HEK293 (cell line): ENCODE measurements around the gene RUNX1.
A peak's percentile ranks its signal among the peaks of the same experiment; 100 is the strongest.

ENCODE experiments used
- CTCF ChIA-PET: fragments of 350-600 bp; formaldehyde crosslinking; extraction: SDS; loops from one replicate; lab custom pipeline; 2021; ENCODE audit warnings: antibody characterized with exemption; lab: Yijun Ruan, JAX
- POLR2A ChIA-PET: fragments of 300-600 bp; formaldehyde crosslinking; extraction: SDS; loops from one replicate; lab custom pipeline; 2020; ENCODE audit warnings: antibody characterized with exemption, inconsistent platforms; lab: Yijun Ruan, JAX
- H3K27ac ChIP-seq: fragments of 200-500 bp; sonication (Bioruptor generic); 2 replicates; pipeline ENCODE4 v1.5.1; 2014; ENCODE audit warnings: low read depth, low read length, control low read depth, inconsistent platforms; ENCODE audit errors: extremely low read depth
- H3K36me3 ChIP-seq, 2 experiments: fragments of 200-500 bp in 1 of 2; sonication (Bioruptor generic) in 1 of 2; 1 replicate in 1 of 2; 2 replicates in 1 of 2; pipeline ENCODE4 v1.5.1; 2014 to 2017; ENCODE audit warnings: inconsistent platforms in 2 of 2, low read length in 2 of 2; ENCODE audit not compliant: control insufficient read depth in 2 of 2, insufficient read depth in 1 of 2
- H3K4me1 ChIP-seq: fragments of 200-500 bp; sonication (Bioruptor generic); 2 replicates; pipeline ENCODE4 v1.5.1; 2014; ENCODE audit warnings: mild to moderate bottlenecking, low read length, inconsistent platforms; ENCODE audit not compliant: control insufficient read depth, insufficient read depth
- H3K4me3 ChIP-seq: 2 replicates; pipeline ENCODE4 v1.5.1; 2011; ENCODE audit warnings: low read depth, mild to moderate bottlenecking, control low read depth, low read length, moderate library complexity
- H3K9me3 ChIP-seq: fragments of 200-500 bp; sonication (Bioruptor generic); 2 replicates; pipeline ENCODE4 v1.5.1; 2014; ENCODE audit warnings: low read depth, low read length, inconsistent platforms; ENCODE audit not compliant: control insufficient read depth, insufficient read depth
- GFI1B ChIP-seq: fragments of 450-650 bp; formaldehyde crosslinking; IDR thresholded peaks from 2 replicates; pipeline ENCODE4 v1.5.1; 2016; ENCODE audit warnings: missing biosample characterization, missing genetic modification characterization
- GLI4 ChIP-seq: fragments of 450-650 bp; formaldehyde crosslinking; IDR thresholded peaks from 2 replicates; pipeline ENCODE4 v1.5.1; 2016; ENCODE audit warnings: missing biosample characterization, missing genetic modification characterization
- KLF7 ChIP-seq: fragments of 450-650 bp; formaldehyde crosslinking; IDR thresholded peaks from 2 replicates; pipeline ENCODE4 v1.5.1; 2016; ENCODE audit warnings: missing biosample characterization, missing genetic modification characterization, borderline replicate concordance
- KLF9 ChIP-seq: fragments of 450-650 bp; formaldehyde crosslinking; IDR thresholded peaks from 2 replicates; pipeline ENCODE4 v1.5.1; 2016; ENCODE audit warnings: missing biosample characterization, missing genetic modification characterization, low read depth
- OSR2 ChIP-seq: fragments of 450-650 bp; formaldehyde crosslinking; IDR thresholded peaks from 2 replicates; pipeline ENCODE4 v1.5.1; 2016; ENCODE audit warnings: missing biosample characterization, missing genetic modification characterization
- OVOL3 ChIP-seq: fragments of 450-650 bp; formaldehyde crosslinking; IDR thresholded peaks from 2 replicates; pipeline ENCODE4 v1.5.1; 2016; ENCODE audit warnings: missing biosample characterization, missing genetic modification characterization
- PRDM6 ChIP-seq: fragments of 450-650 bp; formaldehyde crosslinking; IDR thresholded peaks from 2 replicates; pipeline ENCODE4 v1.5.1; 2017; ENCODE audit warnings: missing biosample characterization, missing genetic modification characterization
- RBAK ChIP-seq: fragments of 450-650 bp; formaldehyde crosslinking; IDR thresholded peaks from 2 replicates; pipeline ENCODE4 v1.5.1; 2016; ENCODE audit warnings: missing biosample characterization, missing genetic modification characterization
- ZBTB6 ChIP-seq: fragments of 450-650 bp; formaldehyde crosslinking; IDR thresholded peaks from 2 replicates; pipeline ENCODE4 v1.5.1; 2017; ENCODE audit warnings: missing biosample characterization, missing genetic modification characterization
- ZNF302 ChIP-seq: fragments of 450-650 bp; formaldehyde crosslinking; IDR thresholded peaks from 2 replicates; pipeline ENCODE4 v1.5.1; 2016; ENCODE audit warnings: missing biosample characterization, missing genetic modification characterization, low read depth
- ZNF37A ChIP-seq: fragments of 450-650 bp; IDR thresholded peaks from 2 replicates; pipeline ENCODE4 v1.5.1; 2018; ENCODE audit warnings: missing biosample characterization, missing genetic modification characterization
- ZNF433 ChIP-seq: fragments of 450-650 bp; formaldehyde crosslinking; IDR thresholded peaks from 2 replicates; pipeline ENCODE4 v1.5.1; 2016; ENCODE audit warnings: missing biosample characterization, missing genetic modification characterization, low read depth
- ZNF48 ChIP-seq: fragments of 450-650 bp; formaldehyde crosslinking; IDR thresholded peaks from 2 replicates; pipeline ENCODE4 v1.5.1; 2016; ENCODE audit warnings: missing biosample characterization, missing genetic modification characterization
- ZNF488 ChIP-seq: fragments of 450-650 bp; formaldehyde crosslinking; IDR thresholded peaks from 2 replicates; pipeline ENCODE4 v1.5.1; 2016; ENCODE audit warnings: missing biosample characterization, missing genetic modification characterization
- ZNF571 ChIP-seq: fragments of 450-650 bp; formaldehyde crosslinking; IDR thresholded peaks from 2 replicates; pipeline ENCODE4 v1.5.0; 2017; ENCODE audit warnings: missing biosample characterization, missing genetic modification characterization
- ZNF585B ChIP-seq: fragments of 450-650 bp; formaldehyde crosslinking; IDR thresholded peaks from 2 replicates; pipeline ENCODE4 v1.5.1; 2016; ENCODE audit warnings: missing biosample characterization, missing genetic modification characterization
- ZNF621 ChIP-seq: fragments of 450-650 bp; formaldehyde crosslinking; IDR thresholded peaks from 2 replicates; pipeline ENCODE4 v1.5.1; 2017; ENCODE audit warnings: missing biosample characterization, missing genetic modification characterization
- ZNF677 ChIP-seq: fragments of 450-650 bp; IDR thresholded peaks from 2 replicates; pipeline ENCODE4 v1.5.0; 2018; ENCODE audit warnings: missing biosample characterization, mild to moderate bottlenecking, missing genetic modification characterization, moderate library complexity
- ZNF704 ChIP-seq: fragments of 450-650 bp; formaldehyde crosslinking; IDR thresholded peaks from 2 replicates; pipeline ENCODE4 v1.5.1; 2016; ENCODE audit warnings: missing biosample characterization, missing genetic modification characterization
- ZNF76 ChIP-seq: fragments of 450-650 bp; formaldehyde crosslinking; IDR thresholded peaks from 2 replicates; pipeline ENCODE4; 2016; ENCODE audit warnings: low read depth, missing biosample characterization, missing genetic modification characterization, borderline replicate concordance
- ZNF785 ChIP-seq: fragments of 450-650 bp; formaldehyde crosslinking; IDR thresholded peaks from 2 replicates; pipeline ENCODE4 v1.5.1; 2016; ENCODE audit warnings: missing biosample characterization, missing genetic modification characterization
- ZNF792 ChIP-seq: fragments of 450-650 bp; formaldehyde crosslinking; IDR thresholded peaks from 2 replicates; pipeline ENCODE4 v1.5.1; 2016; ENCODE audit warnings: missing biosample characterization, missing genetic modification characterization
- ZSCAN23 ChIP-seq: fragments of 450-650 bp; formaldehyde crosslinking; IDR thresholded peaks from 2 replicates; pipeline ENCODE4 v1.5.1; 2016; ENCODE audit warnings: missing biosample characterization, missing genetic modification characterization
- ZSCAN30 ChIP-seq: fragments of 450-650 bp; IDR thresholded peaks from 2 replicates; pipeline ENCODE4 v1.5.1; 2018; ENCODE audit warnings: missing biosample characterization, mild to moderate bottlenecking, missing genetic modification characterization, moderate library complexity
- ZSCAN4 ChIP-seq: fragments of 450-650 bp; formaldehyde crosslinking; IDR thresholded peaks from 2 replicates; pipeline ENCODE4 v1.5.1; 2017; ENCODE audit warnings: missing biosample characterization, missing genetic modification characterization

The RUNX1 gene

GRCh38 chr21:34830386-34831170 is 218.5 kb downstream of the RUNX1 start:
- H3K9me3 ChIP-seq: no peaks in the 10 kb centered on the region
- no peak overlapping the region for H3K4me3 ChIP-seq
- no peak for TF ChIP-seq ZSCAN4 (tag by site-specific recombination)
- TF ChIP-seq OVOL3 (tag by site-specific recombination): no peak
- no peak for TF ChIP-seq ZNF48 (tag by site-specific recombination)
- no peak for TF ChIP-seq ZNF37A (tag by site-specific recombination)
- no peak for TF ChIP-seq GFI1B (tag by site-specific recombination)
- ChIA-PET POLR2A (no interaction called here), CTCF (no interaction called here)
- no peaks in the 10 kb centered on the region for H3K4me1 ChIP-seq
- peaks cover 0 to 19% of the 10 kb centered on the region in 2 experiments; a peak in 2 of 3 replicates for H3K36me3 ChIP-seq
- H3K27ac ChIP-seq: no peak overlapping the region

GRCh38 chr21:34827445-34828235 is 221.5 kb downstream of the RUNX1 start:
- no peaks in the 10 kb centered on the region for H3K9me3 ChIP-seq
- H3K36me3 ChIP-seq: peaks cover 0 to 10% of the 10 kb centered on the region in 2 experiments; a peak in 2 of 3 replicates
- TF ChIP-seq ZNF585B (tag by site-specific recombination) (peak; percentile 56), ZNF677 (tag by site-specific recombination) (no peak)
- no peak overlapping the region for H3K4me3 ChIP-seq
- H3K4me1 ChIP-seq: no peaks in the 10 kb centered on the region
- no peak overlapping the region for H3K27ac ChIP-seq
- ChIA-PET POLR2A (no interaction called here), CTCF (no interaction called here)

- no peak overlapping the region for H3K27ac ChIP-seq
- H3K36me3 ChIP-seq: peaks cover 0 to 10% of the 10 kb centered on the region in 2 experiments; a peak in 2 of 3 replicates
- POLR2A ChIA-PET: no interaction called here
- no peaks in the 10 kb centered on the region for H3K9me3 ChIP-seq
- H3K4me3 ChIP-seq: no peak overlapping the region
- CTCF ChIA-PET: no interaction called here
- H3K4me1 ChIP-seq: no peaks in the 10 kb centered on the region
- TF ChIP-seq KLF7 (tag by site-specific recombination): no peak
- TF ChIP-seq ZNF571 (tag by site-specific recombination): no peak
- no peak for TF ChIP-seq KLF9
- TF ChIP-seq ZSCAN23 (tag by site-specific recombination): no peak
- TF ChIP-seq OSR2: no peak
- no peak for TF ChIP-seq ZNF704 (tag by site-specific recombination)
- no peak for TF ChIP-seq RBAK
- no peak for TF ChIP-seq ZSCAN30 (tag by site-specific recombination)
- no peak for TF ChIP-seq ZBTB6
- no peak for TF ChIP-seq PRDM6 (tag by site-specific recombination)
- no peak for TF ChIP-seq ZNF302 (tag by site-specific recombination)
- TF ChIP-seq ZNF76 (tag by site-specific recombination): no peak
- no peak for TF ChIP-seq ZNF785 (tag by site-specific recombination)
- no peak for TF ChIP-seq ZNF792 (tag by site-specific recombination)
- TF ChIP-seq GLI4 (tag by site-specific recombination): no peak
- TF ChIP-seq ZNF621 (tag by site-specific recombination): no peak
- TF ChIP-seq ZNF433 (tag by site-specific recombination): no peak
- TF ChIP-seq ZNF488: no peak
Measured at GRCh38 chr21:34826836-34827235, 222.3 kb downstream of the RUNX1 start.
